Measurements from ENCODE around the gene VAMP4.

Gene VAMP4, protein sequence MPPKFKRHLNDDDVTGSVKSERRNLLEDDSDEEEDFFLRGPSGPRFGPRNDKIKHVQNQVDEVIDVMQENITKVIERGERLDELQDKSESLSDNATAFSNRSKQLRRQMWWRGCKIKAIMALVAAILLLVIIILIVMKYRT

DNA sequence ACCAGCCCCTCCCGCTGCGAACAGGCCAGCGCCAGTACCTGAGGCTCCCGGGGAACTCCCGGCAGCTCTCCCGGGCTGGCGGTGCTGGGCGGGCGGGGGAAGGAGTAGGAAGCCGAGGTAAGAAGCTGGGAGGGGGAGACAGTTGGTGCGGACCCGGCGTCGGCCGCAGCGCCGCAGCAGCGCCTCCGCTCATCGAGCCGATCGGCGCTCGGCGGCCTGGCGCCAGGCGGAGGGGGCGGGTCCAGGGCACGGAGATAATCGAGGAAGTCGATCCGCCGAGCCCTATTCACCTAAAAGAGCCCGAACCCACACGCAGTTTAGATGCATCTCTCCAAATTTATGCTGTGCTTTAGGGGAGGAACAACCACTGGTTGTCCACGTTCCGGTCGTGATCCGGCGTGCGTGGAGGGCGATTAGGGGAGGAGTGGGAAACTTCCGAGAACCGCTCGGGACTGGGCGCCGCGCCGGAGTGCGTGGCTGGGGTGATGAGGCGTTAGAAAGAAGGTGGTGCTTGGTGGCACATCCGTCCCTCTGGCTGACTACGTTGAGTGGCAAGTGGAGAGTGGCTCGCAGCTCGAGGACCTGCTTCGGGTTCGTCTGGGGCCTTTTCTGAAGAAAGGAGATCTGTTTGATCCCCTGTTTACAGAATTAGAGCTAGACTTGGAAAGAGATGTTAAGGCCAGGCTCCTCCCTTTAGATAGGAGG lies at the start of gene VAMP4:
VAMP4 (minus strand) TSS at position 194 of the 705 bp plus-strand sequence. CDS start 3,651 bp downstream, outside the sequence.
- DNase-seq (ENCODE audit: extremely low read depth in 1 of 2, low read depth in 1 of 2) = peak; percentile 49 to 79

DNA sequence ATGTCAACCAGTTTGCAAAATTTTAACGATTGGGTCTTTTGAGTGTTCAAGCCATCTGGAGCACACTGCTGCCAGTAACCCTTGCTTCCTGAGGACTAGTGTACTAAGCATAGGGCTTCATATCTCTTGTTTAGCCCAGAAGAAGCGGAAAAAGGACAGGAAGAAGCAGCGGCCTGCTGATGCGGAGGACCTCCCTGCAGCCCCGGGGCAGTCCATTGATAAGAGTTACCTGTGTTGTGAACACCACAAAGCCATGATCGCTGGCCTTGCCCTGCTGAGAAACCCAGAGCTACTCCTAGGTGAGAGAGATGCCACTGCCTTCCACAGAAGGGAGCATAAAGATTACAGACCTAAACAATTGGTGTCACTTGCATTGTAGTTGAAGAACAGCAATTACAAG lies 48.5 kb upstream of the VAMP4 start:
- no peak for DNase-seq (ENCODE audit: extremely low read depth in 1 of 2, low read depth in 1 of 2)

DNA sequence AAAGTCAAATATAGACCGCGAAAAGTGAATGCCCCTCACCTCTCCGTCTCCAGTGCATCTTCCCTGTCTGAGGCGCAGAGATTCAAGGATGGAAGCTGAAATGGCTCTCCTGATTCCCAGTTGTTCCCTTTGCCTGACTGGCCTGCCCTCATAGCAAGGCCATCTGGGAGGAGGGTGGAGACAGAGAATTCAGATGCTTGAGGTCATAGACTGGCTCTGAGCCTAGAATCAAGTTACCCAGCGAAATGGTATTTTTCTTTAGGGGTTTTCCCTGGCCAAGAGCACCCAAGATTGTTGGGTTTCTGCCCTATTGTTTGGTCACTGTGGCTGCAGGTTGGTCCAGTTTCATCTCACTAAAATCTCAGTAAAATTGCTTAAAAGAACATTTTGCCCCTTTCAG lies 46.8 kb upstream of the VAMP4 start:
- no peak for DNase-seq (ENCODE audit: extremely low read depth in 1 of 2, low read depth in 1 of 2)

DNA sequence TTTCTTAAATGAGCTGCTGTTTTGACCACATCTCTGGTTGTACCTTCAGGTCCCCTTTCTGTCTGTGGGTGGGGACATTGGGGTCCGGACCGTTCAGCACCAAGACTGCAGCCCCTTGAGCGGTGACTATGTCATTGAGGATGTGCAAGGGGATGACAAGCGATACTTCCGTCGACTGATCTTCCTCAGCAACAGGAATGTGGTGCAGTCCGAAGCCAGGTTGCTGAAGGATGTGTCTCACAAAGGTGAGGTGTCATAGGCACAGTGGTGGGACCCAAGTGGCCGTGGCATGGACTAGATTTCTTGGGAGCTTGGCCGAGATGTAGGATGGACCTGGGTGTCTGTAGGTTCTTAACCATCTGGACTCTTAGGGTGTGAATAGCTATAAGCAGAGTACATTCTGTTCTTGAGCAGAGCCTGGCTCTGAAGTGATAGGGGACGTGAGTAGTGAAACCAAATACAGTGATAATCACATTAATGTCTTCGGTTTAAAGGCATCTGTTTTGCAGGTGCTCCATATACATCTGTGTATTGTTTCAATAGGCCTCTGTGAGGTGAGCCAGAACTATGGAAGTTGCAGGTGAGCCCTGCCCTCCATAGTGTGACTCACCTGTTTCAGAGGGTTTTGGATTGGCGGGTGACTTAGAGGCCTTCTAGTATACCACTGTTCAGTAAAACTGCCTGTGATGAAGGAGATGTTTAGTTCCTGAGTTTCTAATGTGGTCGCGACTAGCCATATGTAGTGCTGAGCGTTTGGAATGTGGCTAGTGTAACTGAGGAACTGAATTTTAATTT lies 46.0 kb upstream of the VAMP4 start:
- no peak for DNase-seq (ENCODE audit: extremely low read depth in 1 of 2, low read depth in 1 of 2)

DNA sequence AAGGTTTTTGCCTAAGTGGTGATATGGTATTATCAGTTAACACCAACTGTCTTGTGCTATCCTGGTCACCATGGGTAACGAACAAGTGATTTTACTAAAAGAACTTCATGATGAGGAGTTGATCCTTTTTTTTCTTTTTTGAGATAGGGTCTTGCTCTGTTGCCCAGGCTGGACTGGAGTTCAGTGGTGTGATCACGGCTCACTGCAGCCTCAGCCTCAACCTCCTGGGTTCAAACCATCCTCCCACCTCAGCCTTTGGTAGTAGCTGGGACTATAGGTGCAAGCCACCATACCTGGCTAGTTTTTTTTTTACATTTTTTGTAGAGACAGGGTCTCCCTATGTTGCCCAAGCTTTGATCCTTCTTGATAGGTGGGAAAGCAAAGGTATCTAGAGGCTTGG lies 44.7 kb upstream of the VAMP4 start:
- no peak for DNase-seq (ENCODE audit: extremely low read depth in 1 of 2, low read depth in 1 of 2)

DNA sequence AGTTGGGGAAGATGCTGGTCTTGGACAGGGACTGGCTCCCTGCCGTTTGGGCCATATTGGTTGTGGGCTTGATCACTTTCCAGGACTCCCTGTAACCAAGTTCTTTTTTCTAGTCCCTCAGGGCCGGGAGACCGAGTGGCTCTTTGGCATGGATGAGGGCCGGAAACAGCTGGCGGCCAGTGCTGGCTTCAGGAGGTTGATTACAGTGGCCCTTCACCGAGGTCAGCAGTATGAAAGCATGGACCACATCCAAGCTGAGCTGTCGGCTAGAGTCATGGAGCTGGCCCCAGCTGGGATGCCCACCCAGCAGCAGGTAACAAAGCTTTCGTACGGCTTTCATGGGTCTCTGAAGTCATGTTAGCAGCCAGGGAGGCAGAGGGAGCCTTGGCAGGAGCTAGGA lies 43.9 kb upstream of the VAMP4 start:
- no peak for DNase-seq (ENCODE audit: extremely low read depth in 1 of 2, low read depth in 1 of 2)

DNA sequence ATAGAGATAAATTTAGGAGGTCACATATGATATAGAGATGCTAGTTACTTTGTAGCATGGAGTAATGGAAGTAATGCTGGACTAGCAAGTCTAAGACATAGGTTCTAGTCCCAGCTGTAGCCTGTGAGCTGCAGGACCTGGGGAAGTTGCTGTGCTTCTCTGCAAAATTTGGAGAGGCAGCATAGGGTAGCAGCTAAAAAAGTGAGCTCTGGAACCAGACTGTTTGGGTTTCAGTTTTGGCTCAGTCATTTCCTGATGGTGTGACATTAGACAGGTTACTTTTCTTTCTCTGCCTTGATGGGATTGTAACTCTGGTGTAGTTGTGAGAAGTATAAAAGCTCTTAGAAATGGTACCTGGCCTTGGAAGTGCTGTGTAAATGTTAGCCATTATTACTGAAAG lies 42.9 kb upstream of the VAMP4 start:
- DNase-seq (ENCODE audit: extremely low read depth in 1 of 2, low read depth in 1 of 2) = no peak

DNA sequence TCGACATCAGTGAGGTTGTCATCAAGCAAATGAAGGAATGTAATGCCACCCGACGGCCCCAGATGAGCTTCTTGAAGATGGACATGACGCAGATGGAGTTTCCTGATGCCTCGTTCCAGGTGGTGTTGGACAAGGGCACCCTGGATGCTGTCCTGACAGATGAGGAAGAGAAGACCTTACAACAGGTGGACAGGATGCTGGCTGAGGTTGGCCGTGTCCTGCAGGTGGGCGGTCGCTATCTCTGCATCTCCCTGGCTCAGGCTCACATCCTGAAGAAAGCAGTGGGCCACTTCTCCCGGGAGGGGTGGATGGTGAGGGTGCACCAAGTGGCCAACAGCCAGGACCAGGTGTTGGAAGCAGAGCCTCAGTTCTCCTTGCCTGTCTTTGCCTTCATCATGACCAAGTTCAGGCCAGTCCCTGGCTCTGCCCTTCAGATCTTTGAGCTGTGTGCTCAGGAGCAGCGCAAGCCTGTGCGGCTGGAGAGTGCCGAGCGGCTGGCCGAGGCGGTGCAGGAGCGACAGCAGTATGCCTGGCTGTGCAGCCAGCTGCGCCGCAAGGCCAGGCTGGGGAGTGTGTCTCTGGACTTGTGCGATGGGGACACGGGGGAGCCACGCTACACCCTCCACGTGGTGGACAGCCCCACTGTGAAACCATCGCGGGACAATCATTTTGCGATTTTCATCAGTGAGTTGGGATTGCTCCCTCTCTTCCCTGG lies 42.1 kb upstream of the VAMP4 start:
- no peak for DNase-seq (ENCODE audit: extremely low read depth in 1 of 2, low read depth in 1 of 2)

DNA sequence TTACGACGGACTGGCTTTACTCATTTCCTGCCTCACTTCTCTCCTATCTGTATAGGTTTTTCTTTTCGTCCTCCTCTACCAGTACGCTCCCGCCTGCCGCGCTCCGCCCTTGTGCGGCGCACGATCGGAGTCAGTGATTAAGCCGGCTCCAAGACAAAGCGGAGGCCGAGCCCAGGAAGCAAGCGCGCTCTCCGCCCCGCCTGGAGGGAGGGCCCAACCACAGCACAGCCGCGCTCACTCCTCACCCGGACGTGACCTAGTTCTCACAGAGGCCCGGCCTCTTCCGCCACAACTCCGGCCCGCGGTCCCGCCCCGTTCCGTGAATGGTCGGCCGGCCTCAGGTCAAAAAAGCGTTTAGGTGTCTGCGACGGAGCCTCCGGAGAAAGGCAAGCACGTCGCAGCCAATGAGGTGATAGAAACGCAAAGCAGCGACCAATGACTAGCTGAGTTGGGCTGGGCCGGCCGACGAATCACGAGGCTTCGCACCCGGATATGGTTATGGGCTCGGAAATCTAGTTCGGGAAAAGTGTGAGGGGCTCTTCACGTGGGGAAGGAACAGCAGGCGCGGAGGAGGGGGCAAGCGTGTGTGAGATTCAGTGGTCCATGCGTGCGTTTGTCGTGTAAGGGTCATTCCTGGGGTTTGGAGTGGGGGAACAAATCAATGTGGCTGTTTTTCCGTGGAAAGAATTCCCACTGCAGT lies 39.5 kb upstream of the VAMP4 start, which contains the start of gene METTL13:
METTL13 (plus strand) TSS at position 485 of the 700 bp plus-strand sequence. CDS start 308 bp downstream, outside the sequence.
- peak; percentile 94 to 97 for DNase-seq (ENCODE audit: extremely low read depth in 1 of 2, low read depth in 1 of 2)

DNA sequence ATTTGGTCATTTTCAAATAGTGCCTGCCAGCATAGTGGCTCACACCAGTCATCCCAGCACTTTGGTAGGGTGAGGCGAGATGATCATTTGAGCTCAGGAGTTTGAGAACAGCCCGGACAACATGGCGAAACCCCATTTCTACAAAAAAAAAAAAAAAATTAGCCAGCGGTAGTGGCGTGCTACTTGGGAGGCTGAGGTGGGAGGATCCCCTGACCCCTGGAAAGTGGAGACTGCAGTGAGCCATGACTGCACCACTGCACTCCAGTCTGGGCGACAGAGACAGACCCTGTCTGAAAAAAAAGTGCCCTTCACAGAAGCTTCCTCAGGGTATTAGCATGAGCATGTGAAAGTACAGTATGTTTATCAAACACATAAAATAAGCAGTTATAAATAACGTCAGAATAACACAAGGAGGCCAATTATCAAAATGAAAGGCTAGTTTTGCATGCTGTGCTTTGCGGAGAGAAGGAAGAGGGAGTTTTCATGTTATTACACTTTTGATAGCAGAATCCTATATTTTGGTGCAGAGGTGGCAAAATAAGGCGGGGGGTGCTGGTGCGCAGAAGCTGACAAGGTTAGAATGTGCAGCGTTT lies 38.8 kb upstream of the VAMP4 start:
- DNase-seq (ENCODE audit: extremely low read depth in 1 of 2, low read depth in 1 of 2) = no peak

DNA sequence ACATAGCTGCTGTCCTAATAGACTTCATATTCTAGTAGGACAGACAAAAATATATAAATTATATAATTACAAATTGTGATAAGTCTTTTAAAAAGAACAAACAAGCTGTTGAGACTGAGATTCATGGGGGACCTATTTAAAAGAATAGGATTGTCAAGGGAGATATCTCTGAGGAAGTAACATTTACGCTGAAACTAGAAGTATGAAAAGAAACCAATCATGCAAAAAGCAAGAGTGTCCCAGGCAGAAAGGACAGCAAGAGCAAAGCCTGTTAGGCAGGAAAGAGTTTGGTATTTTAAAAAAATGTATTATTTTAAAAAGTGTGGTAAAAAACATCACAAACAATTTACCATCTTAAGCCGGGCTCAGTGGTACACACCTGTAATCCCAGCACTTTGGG lies 30.4 kb upstream of the VAMP4 start:
- DNase-seq (ENCODE audit: extremely low read depth in 1 of 2, low read depth in 1 of 2) = no peak

DNA sequence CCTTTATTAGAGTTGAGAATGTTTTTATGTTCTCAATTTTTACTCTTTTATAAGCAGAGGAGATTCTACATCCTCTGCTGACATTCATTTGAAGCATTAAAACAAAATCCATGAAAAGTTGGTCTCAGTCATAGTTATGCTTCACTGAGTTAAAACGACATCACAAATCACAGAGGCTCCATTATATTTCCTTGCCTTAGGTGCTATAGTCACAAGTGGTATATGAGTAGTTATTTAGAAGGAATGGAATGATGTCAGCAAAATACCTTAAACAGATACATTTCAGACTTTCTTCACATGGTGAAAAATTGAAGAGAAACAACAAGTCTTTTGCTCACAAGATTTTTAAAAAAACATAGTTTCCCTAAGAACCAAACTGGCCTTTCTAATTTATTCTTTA lies 27.9 kb upstream of the VAMP4 start:
- no peak for DNase-seq (ENCODE audit: extremely low read depth in 1 of 2, low read depth in 1 of 2)

DNA sequence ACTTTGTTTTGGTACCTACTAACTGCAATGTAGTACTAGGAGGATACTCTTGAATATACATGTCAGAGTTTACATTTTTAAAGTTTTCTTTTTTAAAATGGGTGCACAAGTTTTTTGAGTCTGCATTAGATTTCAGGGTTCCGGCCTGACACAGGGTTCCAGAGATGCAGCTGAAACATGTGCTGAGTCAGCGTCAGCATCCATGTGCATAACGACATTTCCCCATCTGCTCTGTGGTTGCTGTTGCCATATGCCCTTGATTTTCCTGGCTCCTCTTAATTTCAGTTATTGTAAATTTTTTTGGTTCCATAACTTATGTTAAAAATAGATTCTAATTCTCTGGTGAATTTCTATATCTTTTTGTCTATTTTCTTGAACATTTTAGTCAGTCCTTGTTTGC lies 27.3 kb upstream of the VAMP4 start:
- no peak for DNase-seq (ENCODE audit: extremely low read depth in 1 of 2, low read depth in 1 of 2)

DNA sequence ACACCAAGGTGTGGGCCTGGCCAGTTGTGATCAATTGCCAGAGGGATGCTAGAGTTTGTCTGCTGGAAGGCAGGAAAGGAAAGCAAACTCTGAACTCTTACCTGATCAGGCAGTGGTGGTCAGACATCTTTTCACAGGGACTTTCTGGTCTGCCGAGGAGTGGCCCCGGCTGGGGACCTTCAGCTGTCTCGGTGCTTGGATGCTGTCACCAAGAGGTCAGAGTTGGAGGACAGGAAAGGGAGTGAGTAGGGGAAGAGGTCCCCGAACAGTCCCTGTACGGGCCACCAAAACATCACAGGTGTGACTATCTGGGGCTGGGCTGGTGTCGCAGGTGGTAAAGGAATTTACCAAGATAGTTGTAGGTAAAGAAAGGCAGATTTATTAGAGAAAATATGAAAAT lies 21.9 kb upstream of the VAMP4 start:
- no peak for DNase-seq (ENCODE audit: extremely low read depth in 1 of 2, low read depth in 1 of 2)

DNA sequence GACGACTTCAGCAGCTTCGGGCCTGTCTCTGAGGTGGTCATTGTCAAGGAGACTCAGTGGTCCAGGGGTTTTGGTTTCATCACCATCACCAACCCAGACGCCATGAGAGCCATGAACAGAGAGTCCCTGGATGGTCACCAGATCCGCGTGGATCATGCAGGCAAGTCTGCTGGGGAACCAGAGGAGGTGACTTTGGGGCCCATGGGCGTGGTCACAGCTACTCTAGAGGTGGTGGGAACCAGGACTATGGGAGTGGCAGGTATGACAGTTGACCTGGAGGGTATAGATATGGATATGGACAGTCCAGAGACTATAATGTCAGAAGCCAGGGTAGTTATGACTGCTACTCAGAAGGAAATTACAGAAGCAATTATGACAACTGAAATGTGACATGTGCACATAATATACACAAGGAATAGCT lies 20.3 kb upstream of the VAMP4 start:
- DNase-seq (ENCODE audit: extremely low read depth in 1 of 2, low read depth in 1 of 2) = no peak

DNA sequence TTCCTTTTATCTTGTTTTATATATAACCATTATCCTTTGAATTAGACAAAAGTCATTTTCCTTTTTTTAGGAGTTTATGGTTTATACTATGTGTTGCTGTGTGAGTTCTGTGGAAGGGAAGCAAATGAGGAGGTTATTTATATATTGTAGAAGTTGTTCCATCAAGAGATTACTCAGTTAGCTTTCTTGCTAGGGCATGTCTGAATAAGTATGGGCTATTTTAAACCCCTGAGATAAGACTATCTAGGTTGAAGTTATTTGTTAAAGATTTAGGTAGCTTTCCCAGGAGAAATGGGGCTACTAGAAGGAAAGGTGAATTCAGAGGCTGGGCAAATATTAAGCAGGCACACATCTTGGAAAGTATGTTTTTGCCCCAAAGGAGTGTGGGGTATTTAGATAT lies 16.1 kb upstream of the VAMP4 start:
- no peak for DNase-seq (ENCODE audit: extremely low read depth in 1 of 2, low read depth in 1 of 2)

DNA sequence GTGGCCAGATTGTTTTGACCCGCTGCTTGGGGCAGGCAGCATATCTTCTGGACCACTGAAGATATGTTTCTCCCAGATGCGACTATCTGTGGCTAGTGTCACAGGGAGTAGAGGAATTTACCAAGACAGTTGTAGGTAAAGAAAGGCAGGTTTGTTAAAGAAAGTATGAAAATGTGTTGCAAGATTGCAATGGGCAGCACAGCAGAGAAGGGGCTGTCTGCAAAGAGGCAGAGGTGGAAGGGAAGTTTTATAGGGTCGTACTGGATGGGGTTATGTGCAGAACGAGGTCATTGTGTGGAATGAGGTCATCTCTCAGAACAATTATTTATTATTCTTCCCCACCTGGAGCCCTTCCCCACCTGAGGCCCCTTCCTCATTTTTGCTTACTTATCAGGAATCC lies 15.0 kb upstream of the VAMP4 start:
- no peak for DNase-seq (ENCODE audit: extremely low read depth in 1 of 2, low read depth in 1 of 2)

DNA sequence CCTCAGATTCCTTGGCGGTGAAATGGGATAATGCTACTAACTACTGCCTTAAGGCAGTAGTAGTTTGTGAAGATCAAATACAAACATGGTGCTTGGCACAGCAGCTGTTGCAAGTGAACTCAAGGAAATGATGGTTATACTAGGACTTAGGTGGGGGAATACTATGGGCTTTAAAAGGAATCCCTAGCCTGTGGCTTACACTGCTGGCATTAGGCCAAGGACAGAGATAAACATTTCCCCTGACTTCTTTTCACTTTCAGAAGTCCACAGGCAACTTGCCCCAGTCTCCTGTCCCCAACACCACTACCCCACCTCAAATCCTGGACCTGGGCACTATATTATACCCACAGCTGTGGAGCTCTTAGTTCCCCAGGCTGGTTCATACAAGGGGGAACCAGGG lies 13.1 kb upstream of the VAMP4 start:
- no peak for DNase-seq (ENCODE audit: extremely low read depth in 1 of 2, low read depth in 1 of 2)

DNA sequence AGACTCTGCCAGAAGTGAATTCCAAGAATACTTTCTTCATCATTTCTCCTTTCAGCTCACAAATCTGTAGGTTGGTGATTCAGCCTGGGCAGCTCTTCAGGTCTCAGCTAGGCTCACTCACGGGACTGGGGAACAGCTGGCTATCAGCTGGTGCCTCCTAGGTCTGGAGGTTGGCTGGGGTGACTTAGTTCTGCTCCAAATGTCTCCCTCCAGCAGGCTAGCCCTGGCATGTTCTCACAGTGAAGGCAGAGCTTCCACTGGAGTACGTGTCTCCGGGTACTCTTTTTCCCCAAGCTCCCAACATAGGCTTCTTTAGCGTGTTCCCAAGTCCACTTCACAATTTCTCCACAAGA lies 12.5 kb upstream of the VAMP4 start:
- DNase-seq (ENCODE audit: extremely low read depth in 1 of 2, low read depth in 1 of 2) = no peak

DNA sequence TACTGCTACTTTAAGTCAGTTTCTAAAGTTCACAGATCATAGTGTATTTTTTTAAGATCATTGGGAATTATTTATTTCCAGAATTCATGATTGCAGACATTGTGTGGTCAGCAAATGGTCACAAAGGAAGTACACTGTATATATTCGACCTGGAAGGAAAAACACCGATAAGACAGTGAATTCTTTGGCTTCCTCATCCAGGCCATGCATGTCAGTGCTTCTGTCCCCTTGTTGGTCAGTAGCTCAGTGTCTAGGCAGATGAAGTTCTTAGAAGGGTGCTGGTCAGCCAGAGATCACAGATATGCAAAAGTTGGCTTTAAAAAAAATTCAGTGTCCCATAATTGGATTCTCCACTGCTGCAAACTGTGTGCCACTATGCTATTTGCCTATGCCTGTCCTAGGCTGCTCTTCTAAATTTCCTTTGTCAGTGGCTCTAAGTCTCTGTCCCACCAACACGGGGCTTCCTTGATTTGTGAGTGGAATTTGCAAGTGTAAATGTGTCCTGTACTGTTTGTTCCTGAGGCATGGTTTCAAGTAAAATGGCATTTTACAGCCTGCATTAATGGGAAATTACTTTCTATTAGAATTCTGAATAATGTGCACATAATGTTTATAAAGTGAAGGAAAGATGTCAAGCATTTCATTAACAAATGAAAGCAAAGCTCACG lies 12.0 kb upstream of the VAMP4 start:
- no peak for DNase-seq (ENCODE audit: extremely low read depth in 1 of 2, low read depth in 1 of 2)

Data from activated CD8-positive, alpha-beta memory T cell treated with anti-CD3 and anti-CD28 coated beads for 1 hour (primary cell).